ENCODE results near the gene KRTCAP2.

KRTCAP2 gene

GRCh38 chr1:155184351-155184811 lies 11.3 kb upstream of the KRTCAP2 start:
- no peak overlapping the region for H3K18ac ChIP-seq (ENCODE audit: low read length)
- H2AFZ ChIP-seq (ENCODE audit: insufficient read depth, low read length, poor library complexity): no peak overlapping the region
- H3K27me3 ChIP-seq (ENCODE audit: insufficient read depth, low read length): no peaks in the 10 kb centered on the region
- H3K4me3 ChIP-seq (ENCODE audit: low read depth, low read length): no peak overlapping the region
- H4K8ac ChIP-seq (ENCODE audit: low read depth, low read length): no peak overlapping the region
- no peaks in the 10 kb centered on the region for H3K79me2 ChIP-seq (ENCODE audit: control insufficient read depth, insufficient read depth, low read length, poor library complexity)
- no peak overlapping the region for H4K91ac ChIP-seq (ENCODE audit: low read depth, low read length)
- no CpG with 5 or more reads among the region's 4 CpGs for WGBS (ENCODE audit: extremely low coverage, insufficient coverage, insufficient read length)
- H2BK120ac ChIP-seq (ENCODE audit: insufficient read depth, low read length, poor library complexity): no peak overlapping the region
- no peaks in the 10 kb centered on the region for H3K36me3 ChIP-seq (ENCODE audit: control insufficient read depth in 1 of 2, insufficient read depth in 2 of 2, low read length in 2 of 2)
- H3K4me1 ChIP-seq (ENCODE audit: control insufficient read depth in 1 of 2, insufficient read depth in 2 of 2, low read length in 2 of 2): peaks cover 0 to 4% of the 10 kb centered on the region in 2 experiments
- no peak overlapping the region for H3K14ac ChIP-seq (ENCODE audit: low read length)
- H2BK5ac ChIP-seq (ENCODE audit: low read depth, low read length, poor library complexity): no peak overlapping the region
- no peak overlapping the region for H3K23ac ChIP-seq (ENCODE audit: low read length)
- no peak overlapping the region for H3K27ac ChIP-seq (ENCODE audit: low read depth, low read length)
- no peak overlapping the region for H2AK5ac ChIP-seq (ENCODE audit: low read length)
- H3K9me3 ChIP-seq (ENCODE audit: insufficient read depth, low read depth, low read length): no peaks in the 10 kb centered on the region
- no peak overlapping the region for H3K9ac ChIP-seq (ENCODE audit: low read length)
- no peak for DNase-seq
- H2BK12ac ChIP-seq (ENCODE audit: low read length): no peak overlapping the region
- no peaks in the 10 kb centered on the region for H3K79me1 ChIP-seq (ENCODE audit: low read length)
- H3K4me2 ChIP-seq (ENCODE audit: low read length): no peak overlapping the region
- no peak overlapping the region for H4K12ac ChIP-seq (ENCODE audit: low read depth, low read length)
- no peak overlapping the region for H3K4ac ChIP-seq (ENCODE audit: low read depth, low read length)

- H3K4me3 ChIP-seq (ENCODE audit: low read depth, low read length): no peak overlapping the region
- no peak overlapping the region for H3K27ac ChIP-seq (ENCODE audit: low read depth, low read length)
- 100% methylated on average over 1 of the region's 20 CpGs for WGBS (ENCODE audit: extremely low coverage, insufficient coverage, insufficient read length)
- no peak overlapping the region for H3K18ac ChIP-seq (ENCODE audit: low read length)
- H3K27me3 ChIP-seq (ENCODE audit: insufficient read depth, low read length): no peaks in the 10 kb centered on the region
- H3K4me2 ChIP-seq (ENCODE audit: low read length): no peak overlapping the region
- no peaks in the 10 kb centered on the region for H3K36me3 ChIP-seq (ENCODE audit: control insufficient read depth in 1 of 2, insufficient read depth in 2 of 2, low read length in 2 of 2)
- H4K91ac ChIP-seq (ENCODE audit: low read depth, low read length): no peak overlapping the region
- no peaks in the 10 kb centered on the region for H3K79me2 ChIP-seq (ENCODE audit: control insufficient read depth, insufficient read depth, low read length, poor library complexity)
- H4K12ac ChIP-seq (ENCODE audit: low read depth, low read length): no peak overlapping the region
- no peak overlapping the region for H3K4ac ChIP-seq (ENCODE audit: low read depth, low read length)
- H3K14ac ChIP-seq (ENCODE audit: low read length): no peak overlapping the region
- no peak overlapping the region for H2AFZ ChIP-seq (ENCODE audit: insufficient read depth, low read length, poor library complexity)
- H3K9me3 ChIP-seq (ENCODE audit: insufficient read depth, low read depth, low read length): no peaks in the 10 kb centered on the region
- H3K79me1 ChIP-seq (ENCODE audit: low read length): no peaks in the 10 kb centered on the region
- no peak overlapping the region for H4K8ac ChIP-seq (ENCODE audit: low read depth, low read length)
- no peak overlapping the region for H2BK12ac ChIP-seq (ENCODE audit: low read length)
- DNase-seq: no peak
- H3K4me1 ChIP-seq (ENCODE audit: control insufficient read depth in 1 of 2, insufficient read depth in 2 of 2, low read length in 2 of 2): peaks cover 0 to 4% of the 10 kb centered on the region in 2 experiments
- no peak overlapping the region for H3K9ac ChIP-seq (ENCODE audit: low read length)
- H2BK5ac ChIP-seq (ENCODE audit: low read depth, low read length, poor library complexity): no peak overlapping the region
- H2AK5ac ChIP-seq (ENCODE audit: low read length): no peak overlapping the region
- H3K23ac ChIP-seq (ENCODE audit: low read length): no peak overlapping the region
- H2BK120ac ChIP-seq (ENCODE audit: insufficient read depth, low read length, poor library complexity): no peak overlapping the region
These were observed 10.7 kb upstream of the KRTCAP2 start for GRCh38 chr1:155183775-155184221.

GRCh38 chr1:155182052-155182550 lies 9.0 kb upstream of the KRTCAP2 start:
- Histone ChIP-seq H2AFZ (ENCODE audit: insufficient read depth, low read length, poor library complexity) (no peak overlapping the region), H3K27ac (ENCODE audit: low read depth, low read length) (no peak overlapping the region), H2BK12ac (ENCODE audit: low read length) (no peak overlapping the region), H3K9ac (ENCODE audit: low read length) (no peak overlapping the region), H3K36me3 (ENCODE audit: control insufficient read depth in 1 of 2, insufficient read depth in 2 of 2, low read length in 2 of 2) (no peaks in the 10 kb centered on the region), H2BK120ac (ENCODE audit: insufficient read depth, low read length, poor library complexity) (no peak overlapping the region), H2AK5ac (ENCODE audit: low read length) (no peak overlapping the region), H4K12ac (ENCODE audit: low read depth, low read length) (no peak overlapping the region), H3K79me2 (ENCODE audit: control insufficient read depth, insufficient read depth, low read length, poor library complexity) (no peaks in the 10 kb centered on the region), H3K27me3 (ENCODE audit: insufficient read depth, low read length) (no peaks in the 10 kb centered on the region), H3K9me3 (ENCODE audit: insufficient read depth, low read depth, low read length) (no peaks in the 10 kb centered on the region), H2BK5ac (ENCODE audit: low read depth, low read length, poor library complexity) (no peak overlapping the region), H3K4me3 (ENCODE audit: low read depth, low read length) (no peak overlapping the region), H3K4me2 (ENCODE audit: low read length) (no peak overlapping the region), H3K4me1 (ENCODE audit: control insufficient read depth in 1 of 2, insufficient read depth in 2 of 2, low read length in 2 of 2) (peaks cover 1 to 7% of the 10 kb centered on the region in 2 experiments), H3K18ac (ENCODE audit: low read length) (no peak overlapping the region), H3K4ac (ENCODE audit: low read depth, low read length) (no peak overlapping the region), H3K79me1 (ENCODE audit: low read length) (no peaks in the 10 kb centered on the region), H3K23ac (ENCODE audit: low read length) (no peak overlapping the region), H3K14ac (ENCODE audit: low read length) (no peak overlapping the region), H4K91ac (ENCODE audit: low read depth, low read length) (no peak overlapping the region), H4K8ac (ENCODE audit: low read depth, low read length) (no peak overlapping the region)
- 100% methylated on average over 1 of the region's 7 CpGs for WGBS (ENCODE audit: extremely low coverage, insufficient coverage, insufficient read length)
- DNase-seq: peak in 1 of 2 donors; percentile 9

- H2AK5ac ChIP-seq (ENCODE audit: low read length): no peak overlapping the region
- H3K79me1 ChIP-seq (ENCODE audit: low read length): no peaks in the 10 kb centered on the region
- no peak overlapping the region for H3K9ac ChIP-seq (ENCODE audit: low read length)
- H3K4ac ChIP-seq (ENCODE audit: low read depth, low read length): no peak overlapping the region
- no peaks in the 10 kb centered on the region for H3K79me2 ChIP-seq (ENCODE audit: control insufficient read depth, insufficient read depth, low read length, poor library complexity)
- no peak overlapping the region for H3K27ac ChIP-seq (ENCODE audit: low read depth, low read length)
- H3K4me1 ChIP-seq (ENCODE audit: control insufficient read depth in 1 of 2, insufficient read depth in 2 of 2, low read length in 2 of 2): peaks cover 6 to 12% of the 10 kb centered on the region in 2 experiments
- no peak overlapping the region for H4K8ac ChIP-seq (ENCODE audit: low read depth, low read length)
- no peak overlapping the region for H3K23ac ChIP-seq (ENCODE audit: low read length)
- no peak overlapping the region for H2BK120ac ChIP-seq (ENCODE audit: insufficient read depth, low read length, poor library complexity)
- H3K18ac ChIP-seq (ENCODE audit: low read length): no peak overlapping the region
- H4K91ac ChIP-seq (ENCODE audit: low read depth, low read length): no peak overlapping the region
- no peaks in the 10 kb centered on the region for H3K36me3 ChIP-seq (ENCODE audit: control insufficient read depth in 1 of 2, insufficient read depth in 2 of 2, low read length in 2 of 2)
- no peak overlapping the region for H2BK5ac ChIP-seq (ENCODE audit: low read depth, low read length, poor library complexity)
- no peak overlapping the region for H3K14ac ChIP-seq (ENCODE audit: low read length)
- H3K4me3 ChIP-seq (ENCODE audit: low read depth, low read length): no peak overlapping the region
- WGBS (ENCODE audit: extremely low coverage, insufficient coverage, insufficient read length): no CpG with 5 or more reads among the region's 18 CpGs
- H3K27me3 ChIP-seq (ENCODE audit: insufficient read depth, low read length): no peaks in the 10 kb centered on the region
- H4K12ac ChIP-seq (ENCODE audit: low read depth, low read length): no peak overlapping the region
- no peak overlapping the region for H2AFZ ChIP-seq (ENCODE audit: insufficient read depth, low read length, poor library complexity)
- H2BK12ac ChIP-seq (ENCODE audit: low read length): no peak overlapping the region
- DNase-seq: no peak
- no peak overlapping the region for H3K4me2 ChIP-seq (ENCODE audit: low read length)
- H3K9me3 ChIP-seq (ENCODE audit: insufficient read depth, low read depth, low read length): no peaks in the 10 kb centered on the region
These were observed 8.4 kb upstream of the KRTCAP2 start for GRCh38 chr1:155181371-155182051.

Measured in trophoblast cell (in vitro differentiated cells and primary cell).